NCI-H1092 treated with DMSO at 0.1 percent for 48 hours (cell line): ENCODE data around the gene ZNF511.

Experiments used
- DNase-seq: peaks from one replicate; lab custom pipeline; 2025; lab: John Stamatoyannopoulos, UW

Gene ZNF511

GRCh38 chr10:133335246-133336117, 26.8 kb downstream of the ZNF511 start:
- DNase-seq: no peak

- no peak for DNase-seq
These were observed 27.4 kb downstream of the ZNF511 start for GRCh38 chr10:133336118-133336576.

GRCh38 chr10:133336577-133337369, 28.1 kb downstream of the ZNF511 start, which contains the start of gene CALY:
Gene CALY, minus strand, starts transcription at chr10:133336896. Its CDS starts 7,907 bp downstream, at chr10:133328989.
- no peak for DNase-seq

- no peak for DNase-seq
These were observed 28.6 kb downstream of the ZNF511 start for GRCh38 chr10:133337370-133337725.

- DNase-seq: no peak
These were observed 29.7 kb downstream of the ZNF511 start for GRCh38 chr10:133338080-133339071.

GRCh38 chr10:133339708-133340380, 31.1 kb downstream of the ZNF511 start:
- DNase-seq: no peak

GRCh38 chr10:133341983-133342382, 33.3 kb downstream of the ZNF511 start:
- DNase-seq: no peak

- DNase-seq: no peak
These were observed 34.2 kb downstream of the ZNF511 start for GRCh38 chr10:133342942-133343341.

GRCh38 chr10:133343558-133343957, 34.8 kb downstream of the ZNF511 start:
- DNase-seq: no peak

GRCh38 chr10:133344236-133344635, 35.5 kb downstream of the ZNF511 start:
- no peak for DNase-seq

- no peak for DNase-seq
These were observed 37.7 kb downstream of the ZNF511 start for GRCh38 chr10:133346413-133346812.

- no peak for DNase-seq
These were observed 39.2 kb downstream of the ZNF511 start for GRCh38 chr10:133347710-133348517.

GRCh38 chr10:133349160-133349568, 40.5 kb downstream of the ZNF511 start:
- DNase-seq: no peak

GRCh38 chr10:133349577-133350011, 40.9 kb downstream of the ZNF511 start:
- no peak for DNase-seq

GRCh38 chr10:133350283-133350949, 41.7 kb downstream of the ZNF511 start:
- DNase-seq: no peak

GRCh38 chr10:133350950-133351329, 42.2 kb downstream of the ZNF511 start:
- no peak for DNase-seq

GRCh38 chr10:133351408-133352318, 42.9 kb downstream of the ZNF511 start:
- DNase-seq: no peak

GRCh38 chr10:133353202-133353959, 44.7 kb downstream of the ZNF511 start:
- DNase-seq: no peak
